ENCODE measurements around the gene TFDP1. TPM values are rescaled to one million over a fixed set of nuclear protein-coding genes. Genes with fewer than 3 reads are reported as not detected.

The TFDP1 gene
- total RNA-seq, 2 experiments from 2014 or later, result 159 to 175 TPM

DNA sequence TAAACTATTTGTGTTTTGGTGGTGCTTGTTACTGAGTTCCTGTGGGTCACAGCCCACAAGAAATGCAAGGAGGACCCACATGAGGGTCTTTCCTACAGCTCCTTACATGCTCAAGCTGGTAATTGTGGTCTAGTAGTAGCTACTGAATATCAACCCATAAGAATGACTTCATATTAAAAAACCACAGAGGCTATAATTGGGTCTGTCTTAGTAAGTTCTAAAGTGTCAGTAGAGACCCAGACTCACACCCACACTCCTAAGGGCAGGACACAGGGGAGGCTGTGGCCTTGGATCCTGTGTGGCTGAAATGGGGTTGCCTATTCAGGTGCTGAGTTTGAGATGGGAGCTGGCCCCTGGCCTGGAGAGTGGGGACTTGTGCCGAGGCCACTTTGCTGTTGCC lies 19.6 kb downstream of the TFDP1 start:
- H3K27me3 Mint-ChIP-seq, result no peaks in the 10 kb centered on the region
- ATAC-seq (no peak), DNase-seq (no peak)
- peaks cover 21% of the 10 kb centered on the region for H3K4me1 Mint-ChIP-seq
- no peaks in the 10 kb centered on the region for H3K9me3 Mint-ChIP-seq (ENCODE audit: low read depth)
- H3K36me3 Mint-ChIP-seq (ENCODE audit: low read depth), result peaks cover 27% of the 10 kb centered on the region
- ChIA-PET POLR2A (interaction anchor here (0.8 kb wide), 1 partner anchor 16 kb away, joined by 8 read pairs; no protein-coding TSS in a partner anchor), CTCF (no interaction called here)
- intact Hi-C loops (cut with DNase I, micrococcal nuclease), result no loop called here
- no peak overlapping the region for H3K4me3 Mint-ChIP-seq
- H3K27ac Mint-ChIP-seq, result no peak overlapping the region

DNA sequence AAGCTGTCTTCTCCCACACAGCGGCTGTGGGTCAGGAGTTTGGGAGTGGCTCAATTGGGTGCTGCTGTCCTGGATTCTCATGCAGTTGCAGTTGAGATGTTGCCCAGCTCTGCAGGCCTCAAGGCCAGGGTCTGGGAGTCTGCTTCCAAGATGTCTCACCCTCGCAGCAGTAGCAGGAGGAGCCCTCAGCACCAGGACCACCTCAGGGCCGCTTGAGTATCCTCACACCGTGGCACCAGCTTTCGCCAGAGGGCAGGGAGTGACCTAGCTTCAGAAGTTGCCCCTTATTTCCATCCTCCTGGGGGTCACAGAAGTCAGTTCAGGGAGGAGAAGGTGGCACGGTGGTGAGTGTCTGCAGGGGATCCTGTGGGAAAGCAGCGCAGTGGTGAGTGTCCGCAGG lies 20.9 kb downstream of the TFDP1 start:
- no peak for DNase-seq
- CTCF ChIA-PET, result no interaction called here
- Mint-ChIP-seq H3K27ac (peak overlapping the region; percentile 23), H3K4me3 (no peak overlapping the region), H3K4me1 (peaks cover 21% of the 10 kb centered on the region), H3K36me3 (ENCODE audit: low read depth) (peaks cover 22% of the 10 kb centered on the region), H3K9me3 (ENCODE audit: low read depth) (no peaks in the 10 kb centered on the region), H3K27me3 (no peaks in the 10 kb centered on the region)
- POLR2A ChIA-PET, result no interaction called here
- ATAC-seq, result no peak
- intact Hi-C loops (cut with DNase I, micrococcal nuclease), result no loop called here

DNA sequence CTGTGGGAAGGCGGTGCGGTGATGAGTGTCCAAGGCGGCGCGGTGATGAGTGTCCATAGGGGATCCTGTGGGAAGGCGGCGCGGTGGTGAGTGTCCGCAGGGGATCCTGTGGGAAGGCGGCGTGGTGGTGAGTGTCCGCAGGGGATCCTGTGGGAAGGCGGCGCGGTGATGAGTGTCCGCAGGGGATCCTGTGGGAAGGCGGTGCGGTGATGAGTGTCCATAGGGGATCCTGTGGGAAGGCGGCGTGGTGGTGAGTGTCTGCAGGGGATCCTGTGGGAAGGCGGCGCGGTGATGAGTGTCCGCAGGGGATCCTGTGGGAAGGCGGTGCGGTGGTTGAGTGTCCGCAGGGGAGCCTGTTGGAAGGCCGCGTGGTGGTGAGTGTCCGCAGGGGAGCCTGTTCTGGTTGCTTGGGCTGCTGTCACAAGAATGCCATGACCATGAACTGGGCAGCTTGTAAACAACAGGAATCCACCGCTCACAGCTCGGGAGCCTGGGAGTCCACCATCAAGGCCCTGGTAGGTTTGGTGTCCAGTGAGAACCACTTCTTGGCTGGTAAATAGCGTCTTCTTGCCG lies 21.4 kb downstream of the TFDP1 start:
- H3K9me3 Mint-ChIP-seq (ENCODE audit: low read depth), result no peaks in the 10 kb centered on the region
- no peaks in the 10 kb centered on the region for H3K27me3 Mint-ChIP-seq
- ATAC-seq (no peak), DNase-seq (no peak)
- CTCF ChIA-PET, result no interaction called here
- intact Hi-C loops (cut with DNase I, micrococcal nuclease), result no loop called here
- POLR2A ChIA-PET, result no interaction called here
- peaks cover 23% of the 10 kb centered on the region for H3K36me3 Mint-ChIP-seq (ENCODE audit: low read depth)
- H3K27ac Mint-ChIP-seq, result no peak overlapping the region
- peaks cover 21% of the 10 kb centered on the region for H3K4me1 Mint-ChIP-seq
- H3K4me3 Mint-ChIP-seq, result no peak overlapping the region

DNA sequence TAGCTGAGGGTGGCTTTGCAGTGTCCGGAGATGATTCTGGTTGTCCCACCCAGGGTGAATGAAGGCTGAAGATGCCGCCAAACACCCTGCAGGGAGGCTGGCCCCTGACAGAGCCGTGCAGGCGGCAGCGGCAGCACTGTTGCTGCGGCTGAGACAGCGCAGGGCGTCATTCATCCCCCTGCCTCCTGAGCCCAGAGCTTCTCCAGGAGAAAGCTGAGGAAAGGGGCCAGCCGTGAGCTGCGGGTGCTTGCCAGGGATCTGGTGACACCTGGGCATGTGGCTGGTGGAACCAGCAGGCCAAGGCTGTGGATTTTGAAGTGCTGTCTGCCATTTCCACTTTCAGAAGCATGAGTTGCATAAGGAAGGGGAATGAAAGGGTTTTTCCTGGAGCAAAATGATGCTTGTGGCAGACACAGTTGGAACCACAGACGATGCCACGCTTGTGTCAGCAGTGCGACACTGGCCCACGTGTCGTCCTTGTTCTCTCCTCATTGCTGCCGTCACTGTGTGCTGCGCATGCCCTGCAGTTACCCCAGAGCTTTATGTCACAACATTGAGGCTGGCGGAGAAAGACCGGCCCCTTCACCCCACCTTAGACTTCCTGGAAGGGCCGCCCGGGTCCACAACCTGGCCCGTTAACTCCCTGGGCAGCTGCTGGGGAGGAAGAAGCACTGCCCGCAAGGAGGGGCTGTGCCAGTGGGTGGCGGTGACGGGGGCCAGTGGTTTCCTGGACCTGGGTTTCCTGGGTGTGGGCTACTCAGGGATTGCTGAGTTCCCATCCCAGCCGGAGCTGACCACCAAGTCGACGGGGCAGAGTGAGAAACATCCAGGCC lies 22.7 kb downstream of the TFDP1 start:
- H3K4me1 Mint-ChIP-seq, result peaks cover 26% of the 10 kb centered on the region
- H3K36me3 Mint-ChIP-seq (ENCODE audit: low read depth), result peaks cover 35% of the 10 kb centered on the region
- no peak overlapping the region for H3K4me3 Mint-ChIP-seq
- intact Hi-C loops (cut with DNase I, micrococcal nuclease), result no loop called here
- ATAC-seq (no peak), DNase-seq (no peak)
- H3K27me3 Mint-ChIP-seq, result no peaks in the 10 kb centered on the region
- POLR2A ChIA-PET, result no interaction called here
- H3K9me3 Mint-ChIP-seq (ENCODE audit: low read depth), result no peaks in the 10 kb centered on the region
- no peak overlapping the region for H3K27ac Mint-ChIP-seq
- CTCF ChIA-PET, result interaction anchor here (1.0 kb wide), 1 partner anchor 234 kb away, joined by 3 read pairs; no protein-coding TSS in a partner anchor

DNA sequence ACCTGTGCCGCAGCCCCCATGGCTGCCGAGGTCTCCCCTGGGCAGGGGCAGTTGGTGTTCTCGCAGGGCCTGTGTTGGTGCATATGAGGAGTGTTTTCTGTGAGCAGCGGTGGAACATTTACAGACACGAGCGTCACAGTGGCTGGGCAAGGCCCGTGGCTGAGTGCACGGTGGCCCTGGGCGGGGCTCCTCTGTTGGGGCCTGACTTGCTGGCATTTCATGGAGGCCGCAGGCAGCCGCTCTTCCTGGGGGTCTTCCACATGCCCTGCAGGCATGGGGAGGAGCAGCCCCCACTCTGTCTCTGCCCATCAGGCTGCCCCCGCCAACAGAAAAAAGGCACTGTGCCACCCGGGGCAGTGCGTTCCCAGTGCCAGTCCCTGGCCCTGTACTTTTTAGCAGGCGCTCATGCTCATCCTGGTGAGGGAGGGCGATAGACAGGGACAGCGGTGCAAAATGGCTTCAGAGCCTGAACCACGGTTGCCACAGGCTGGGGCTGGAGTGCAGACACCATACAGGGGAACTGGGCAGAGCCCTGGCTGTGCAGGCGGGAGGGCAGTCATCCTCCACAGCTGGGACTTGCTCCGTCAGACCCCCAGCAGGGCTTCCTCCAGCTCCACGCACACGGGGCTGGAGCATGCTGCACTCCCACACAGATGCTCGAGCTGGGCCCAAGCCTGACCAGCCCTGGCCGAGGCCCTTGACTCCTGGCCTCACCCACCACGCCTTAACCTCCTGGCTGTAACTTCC lies 23.5 kb downstream of the TFDP1 start:
- Mint-ChIP-seq H3K9me3 (ENCODE audit: low read depth) (no peaks in the 10 kb centered on the region), H3K4me1 (peaks cover 27% of the 10 kb centered on the region), H3K27ac (no peak overlapping the region), H3K4me3 (no peak overlapping the region), H3K36me3 (ENCODE audit: low read depth) (peaks cover 38% of the 10 kb centered on the region), H3K27me3 (no peaks in the 10 kb centered on the region)
- ATAC-seq (no peak), DNase-seq (no peak)
- intact Hi-C loops (cut with DNase I, micrococcal nuclease), result no loop called here
- CTCF ChIA-PET, result no interaction called here
- POLR2A ChIA-PET, result no interaction called here

DNA sequence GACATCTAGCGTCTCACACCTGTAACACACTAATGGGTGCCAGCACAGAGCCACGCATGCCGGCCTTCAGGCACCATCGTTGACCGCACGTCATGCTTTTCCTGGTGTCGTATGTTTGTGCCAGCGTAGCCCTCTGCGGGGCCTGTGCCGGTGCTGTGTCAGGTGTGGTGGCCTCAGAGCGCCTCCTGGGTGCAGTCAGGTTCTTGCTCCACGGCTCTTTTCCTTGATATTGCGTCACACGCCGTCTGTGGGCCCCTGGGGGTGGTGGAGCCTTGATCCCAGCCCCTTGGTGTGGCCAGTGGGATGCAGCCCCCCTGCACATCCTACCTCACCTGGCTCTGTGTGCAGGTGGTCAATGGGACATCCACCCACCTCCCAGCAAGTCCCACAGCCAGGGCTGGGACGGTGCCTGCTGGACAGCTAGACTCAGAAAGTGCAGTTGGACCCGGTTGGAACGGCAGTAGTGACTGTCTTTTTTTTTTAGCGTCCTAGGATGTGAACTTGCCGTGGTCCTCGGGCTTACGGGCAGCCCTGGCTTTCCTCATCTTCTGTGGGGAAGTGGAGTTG lies 24.5 kb downstream of the TFDP1 start:
- ChIA-PET POLR2A (no interaction called here), CTCF (no interaction called here)
- Mint-ChIP-seq H3K9me3 (ENCODE audit: low read depth) (no peaks in the 10 kb centered on the region), H3K27ac (no peak overlapping the region), H3K36me3 (ENCODE audit: low read depth) (peaks cover 38% of the 10 kb centered on the region), H3K27me3 (no peaks in the 10 kb centered on the region), H3K4me3 (no peak overlapping the region), H3K4me1 (peaks cover 22% of the 10 kb centered on the region)
- DNase-seq (no peak), ATAC-seq (no peak)
- intact Hi-C loops (cut with DNase I, micrococcal nuclease), result no loop called here

DNA sequence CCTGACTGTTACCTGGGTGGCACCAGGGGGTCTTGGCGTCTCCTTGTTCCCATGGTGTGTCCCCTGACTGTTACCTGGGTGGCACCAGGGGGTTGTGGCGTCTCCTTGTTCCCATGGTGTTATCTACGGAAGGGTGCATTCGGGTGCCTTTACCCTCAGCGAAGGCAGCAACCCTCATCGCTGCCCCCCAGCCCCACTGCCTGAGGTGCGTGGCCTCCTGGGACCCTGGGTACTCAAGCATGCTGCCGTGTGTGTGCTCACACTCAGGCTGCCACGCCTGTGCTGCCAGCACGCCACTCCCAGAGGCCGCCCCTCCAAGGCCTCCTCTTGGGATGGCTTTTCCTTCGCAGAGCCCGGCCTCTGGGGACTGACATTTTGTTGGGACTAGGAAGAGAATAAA lies 25.1 kb downstream of the TFDP1 start:
- DNase-seq (no peak), ATAC-seq (no peak)
- no peak overlapping the region for H3K27ac Mint-ChIP-seq
- POLR2A ChIA-PET, result no interaction called here
- no peaks in the 10 kb centered on the region for H3K27me3 Mint-ChIP-seq
- no peak overlapping the region for H3K4me3 Mint-ChIP-seq
- intact Hi-C loops (cut with DNase I, micrococcal nuclease), result no loop called here
- no peaks in the 10 kb centered on the region for H3K9me3 Mint-ChIP-seq (ENCODE audit: low read depth)
- H3K4me1 Mint-ChIP-seq, result peaks cover 22% of the 10 kb centered on the region
- peaks cover 38% of the 10 kb centered on the region for H3K36me3 Mint-ChIP-seq (ENCODE audit: low read depth)
- CTCF ChIA-PET, result no interaction called here

DNA sequence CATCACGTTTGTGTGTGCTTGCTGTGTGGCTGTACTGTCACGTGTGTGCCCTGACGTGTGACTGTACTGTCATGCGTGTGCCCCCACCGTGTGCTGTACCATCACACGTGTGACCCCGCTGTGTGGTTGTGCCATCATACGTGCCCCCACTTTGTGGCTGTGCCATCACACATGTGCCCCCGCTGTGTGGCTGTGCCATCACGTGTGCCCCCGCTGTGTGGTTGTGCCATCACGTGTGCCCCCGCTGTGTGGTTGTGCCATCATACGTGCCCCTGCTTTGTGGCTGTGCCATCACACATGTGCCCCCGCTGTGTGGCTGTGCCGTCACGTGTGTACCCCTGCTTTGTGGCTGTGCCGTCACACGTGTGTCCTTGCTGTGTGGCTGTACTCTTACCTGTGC lies 25.7 kb downstream of the TFDP1 start:
- intact Hi-C loops (cut with DNase I, micrococcal nuclease), result no loop called here
- H3K27me3 Mint-ChIP-seq, result no peaks in the 10 kb centered on the region
- no peak for DNase-seq
- CTCF ChIA-PET, result no interaction called here
- H3K4me3 Mint-ChIP-seq, result no peak overlapping the region
- POLR2A ChIA-PET, result no interaction called here
- H3K27ac Mint-ChIP-seq, result no peak overlapping the region
- H3K36me3 Mint-ChIP-seq (ENCODE audit: low read depth), result peaks cover 32% of the 10 kb centered on the region
- no peaks in the 10 kb centered on the region for H3K9me3 Mint-ChIP-seq (ENCODE audit: low read depth)
- ATAC-seq, result no peak
- H3K4me1 Mint-ChIP-seq, result peaks cover 16% of the 10 kb centered on the region

DNA sequence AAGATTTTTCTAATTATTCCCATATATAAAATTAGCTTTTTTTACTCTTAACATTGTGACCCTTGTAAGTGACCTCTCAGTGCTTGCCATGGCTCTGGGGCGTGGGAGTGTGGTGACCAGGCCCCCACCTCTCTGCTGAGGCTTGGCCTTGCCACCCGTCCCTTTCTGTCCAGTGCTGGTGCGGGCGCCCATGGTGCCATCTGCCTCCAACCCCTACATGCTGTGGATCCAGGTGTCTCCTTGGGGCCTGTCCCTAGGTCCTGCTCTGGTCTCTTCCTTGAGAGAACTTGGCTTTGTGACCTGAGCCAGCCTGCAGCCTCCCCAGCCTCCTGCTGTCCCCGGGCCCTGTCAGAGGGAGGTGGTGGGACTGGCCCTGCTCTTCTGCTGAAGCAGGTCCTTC lies 27.4 kb downstream of the TFDP1 start:
- H3K27me3 Mint-ChIP-seq, result no peaks in the 10 kb centered on the region
- ATAC-seq (no peak), DNase-seq (no peak)
- peaks cover 13% of the 10 kb centered on the region for H3K4me1 Mint-ChIP-seq
- intact Hi-C loops (cut with DNase I, micrococcal nuclease), result no loop called here
- H3K9me3 Mint-ChIP-seq (ENCODE audit: low read depth), result no peaks in the 10 kb centered on the region
- ChIA-PET POLR2A (no interaction called here), CTCF (interaction anchor here (1.0 kb wide), 1 partner anchor 165 kb away, joined by 3 read pairs; no protein-coding TSS in a partner anchor)
- no peak overlapping the region for H3K4me3 Mint-ChIP-seq
- peaks cover 28% of the 10 kb centered on the region for H3K36me3 Mint-ChIP-seq (ENCODE audit: low read depth)
- no peak overlapping the region for H3K27ac Mint-ChIP-seq

DNA sequence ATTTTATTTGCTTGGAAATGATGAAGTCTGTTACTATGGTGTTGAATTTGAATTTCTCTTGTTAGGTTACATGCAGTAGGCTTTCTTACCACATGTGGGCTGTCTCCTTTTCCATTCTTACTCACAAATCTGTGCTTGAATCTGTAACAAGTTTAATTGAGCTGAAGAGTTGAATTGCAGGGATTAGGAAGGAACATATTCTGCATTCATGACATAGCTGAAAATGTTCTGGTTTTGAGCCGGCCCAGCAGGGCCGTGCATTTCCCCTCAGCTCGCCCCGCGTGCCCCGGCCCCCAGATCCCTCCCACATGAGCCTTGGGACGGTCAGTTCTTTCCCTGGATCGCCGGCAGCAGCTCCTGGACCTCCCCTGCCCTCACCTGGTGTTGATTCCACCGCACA lies 28.1 kb downstream of the TFDP1 start:
- Mint-ChIP-seq H3K4me3 (no peak overlapping the region), H3K9me3 (ENCODE audit: low read depth) (no peaks in the 10 kb centered on the region), H3K27ac (no peak overlapping the region), H3K36me3 (ENCODE audit: low read depth) (peaks cover 28% of the 10 kb centered on the region), H3K27me3 (no peaks in the 10 kb centered on the region), H3K4me1 (peaks cover 13% of the 10 kb centered on the region)
- ATAC-seq, result no peak
- CTCF ChIA-PET, result interaction anchor here (1.0 kb wide), 1 partner anchor 164 kb away, joined by 3 read pairs; no protein-coding TSS in a partner anchor
- intact Hi-C loops (cut with DNase I, micrococcal nuclease), result no loop called here
- DNase-seq, result no peak
- POLR2A ChIA-PET, result no interaction called here

DNA sequence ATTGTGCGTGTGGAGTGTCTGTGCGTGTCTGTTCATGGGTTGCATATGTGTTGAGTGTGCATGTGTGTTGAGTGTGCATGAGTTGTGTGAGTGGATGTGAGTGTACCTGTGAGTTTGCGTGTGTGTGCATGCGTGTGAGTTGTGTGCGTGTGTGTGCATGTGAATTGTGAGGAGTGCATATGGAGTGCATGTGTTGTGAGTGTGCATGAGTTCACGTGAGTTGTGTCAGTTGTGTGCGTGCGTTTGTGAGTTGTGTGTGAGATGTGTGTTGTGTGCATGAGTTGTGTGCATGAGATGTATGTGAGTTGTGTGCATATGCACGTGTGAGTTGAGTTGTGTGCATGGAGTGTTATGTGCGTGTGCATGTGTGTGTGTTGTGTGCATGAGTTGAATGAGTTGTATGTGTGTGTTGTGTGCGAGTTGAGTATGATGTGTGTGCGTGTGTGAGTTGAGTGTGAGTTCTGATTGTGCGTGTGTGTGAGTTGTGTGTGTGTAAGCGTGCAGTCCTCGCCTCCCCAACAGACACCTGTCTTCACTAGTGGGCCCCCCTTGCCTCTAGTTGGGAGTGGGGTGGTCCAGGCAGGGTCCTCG lies 29.3 kb downstream of the TFDP1 start:
- DNase-seq (no peak), ATAC-seq (no peak)
- H3K27me3 Mint-ChIP-seq, result no peaks in the 10 kb centered on the region
- no peak overlapping the region for H3K4me3 Mint-ChIP-seq
- no peak overlapping the region for H3K27ac Mint-ChIP-seq
- H3K4me1 Mint-ChIP-seq, result peaks cover 13% of the 10 kb centered on the region
- CTCF ChIA-PET, result no interaction called here
- intact Hi-C loops (cut with DNase I, micrococcal nuclease), result no loop called here
- POLR2A ChIA-PET, result no interaction called here
- no peaks in the 10 kb centered on the region for H3K9me3 Mint-ChIP-seq (ENCODE audit: low read depth)
- H3K36me3 Mint-ChIP-seq (ENCODE audit: low read depth), result peaks cover 24% of the 10 kb centered on the region
